ENCODE results near the gene MAGEB3. TPM values are rescaled to one million over a fixed set of nuclear protein-coding genes. Genes with fewer than 3 reads are reported as not detected.

MAGEB3 gene
- total and polyA plus RNA-seq, 4 donors: not detected

DNA sequence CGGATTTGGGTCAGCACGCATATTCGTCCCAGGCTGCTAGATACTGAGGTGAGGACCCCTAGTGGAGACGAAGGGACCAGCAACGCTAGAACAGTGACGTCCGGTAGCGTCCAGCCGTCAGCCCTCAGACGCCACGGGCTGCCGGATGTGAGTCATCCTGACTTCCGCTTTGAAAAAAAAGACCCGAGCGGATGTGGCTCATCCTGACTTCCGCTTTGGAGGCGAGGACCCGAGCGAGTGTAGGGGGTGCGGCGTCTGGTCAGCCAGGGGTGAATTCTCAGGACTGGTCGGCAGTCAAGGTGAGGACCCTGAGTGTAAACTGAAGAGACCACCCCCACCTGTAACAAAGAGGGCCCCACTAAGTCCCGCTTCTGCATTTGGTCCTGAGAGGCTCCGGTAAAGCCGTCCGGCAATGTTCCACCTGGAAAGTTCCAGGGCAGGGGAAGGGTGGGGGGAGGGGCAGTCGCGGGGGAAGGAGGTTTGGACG lies 15.1 kb upstream of the MAGEB3 start, which contains the start of gene MAGEB2:
Gene MAGEB2, plus strand, starts transcription at position 207 of the 487 bp plus-strand sequence. CDS start 3,018 bp downstream, outside the sequence.
- no peaks in the 10 kb centered on the region for H3K36me3 ChIP-seq (ENCODE audit: control insufficient read depth in 4 of 4, insufficient read depth in 3 of 4, low read depth in 1 of 4, low read length in 3 of 4)
- no peak within 1 kb of the TSS for H3K27ac ChIP-seq (ENCODE audit: low read depth in 1 of 2, low read length in 2 of 2)
- WGBS: 95% methylated on average over 29 of the region's 29 CpGs
- peaks cover 0 to 7% (median 0%) of the 10 kb centered on the region in 4 donors for H3K27me3 ChIP-seq (ENCODE audit: control insufficient read depth in 4 of 4, insufficient read depth in 4 of 4, low read length in 3 of 4)
- no peak within 1 kb of the TSS for H3K4me3 ChIP-seq (ENCODE audit: low read depth in 1 of 3, low read length in 3 of 3)
- H3K9me3 ChIP-seq (ENCODE audit: control insufficient read depth in 4 of 4, low read length in 3 of 4): no peaks in the 10 kb centered on the region
- no peak for DNase-seq (ENCODE audit: low spot score)
- no peak within 1 kb of the TSS for H3K9ac ChIP-seq (ENCODE audit: low read depth in 1 of 2, low read length in 2 of 2)
- H3K4me1 ChIP-seq (ENCODE audit: control insufficient read depth in 4 of 4, insufficient read depth in 4 of 4, low read length in 3 of 4): no peaks in the 10 kb centered on the region
- TF ChIP-seq HNF4G (IDR thresholded peaks at IDR 0.05) (no peak), GABPA (IDR thresholded peaks at IDR 0.05 in 1 of 2, conservative IDR thresholded peaks at IDR 0.05 in 1 of 2) (no peak), TAF1 (conservative IDR thresholded peaks at IDR 0.05) (no peak), SP1 (IDR thresholded peaks at IDR 0.05) (no peak), YY1 (IDR thresholded peaks at IDR 0.05) (no peak), JUND (IDR thresholded peaks at IDR 0.05) (no peak), HNF4A (conservative IDR thresholded peaks at IDR 0.05) (no peak), FOXA1 (IDR thresholded peaks at IDR 0.05) (no peak), EGR1 (IDR thresholded peaks at IDR 0.05; ENCODE audit: low read depth in 2 of 2) (no peak), FOXA2 (IDR thresholded peaks at IDR 0.05) (no peak), NR2F2 (IDR thresholded peaks at IDR 0.05) (no peak), RAD21 (IDR thresholded peaks at IDR 0.05) (no peak), RXRA (IDR thresholded peaks at IDR 0.05) (no peak)
- TF ChIP-seq, protein P1, sequence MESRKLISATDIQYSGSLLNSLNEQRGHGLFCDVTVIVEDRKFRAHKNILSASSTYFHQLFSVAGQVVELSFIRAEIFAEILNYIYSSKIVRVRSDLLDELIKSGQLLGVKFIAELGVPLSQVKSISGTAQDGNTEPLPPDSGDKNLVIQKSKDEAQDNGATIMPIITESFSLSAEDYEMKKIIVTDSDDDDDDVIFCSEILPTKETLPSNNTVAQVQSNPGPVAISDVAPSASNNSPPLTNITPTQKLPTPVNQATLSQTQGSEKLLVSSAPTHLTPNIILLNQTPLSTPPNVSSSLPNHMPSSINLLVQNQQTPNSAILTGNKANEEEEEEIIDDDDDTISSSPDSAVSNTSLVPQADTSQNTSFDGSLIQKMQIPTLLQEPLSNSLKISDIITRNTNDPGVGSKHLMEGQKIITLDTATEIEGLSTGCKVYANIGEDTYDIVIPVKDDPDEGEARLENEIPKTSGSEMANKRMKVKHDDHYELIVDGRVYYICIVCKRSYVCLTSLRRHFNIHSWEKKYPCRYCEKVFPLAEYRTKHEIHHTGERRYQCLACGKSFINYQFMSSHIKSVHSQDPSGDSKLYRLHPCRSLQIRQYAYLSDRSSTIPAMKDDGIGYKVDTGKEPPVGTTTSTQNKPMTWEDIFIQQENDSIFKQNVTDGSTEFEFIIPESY (IDR thresholded peaks at IDR 0.05): no peak
- TF ChIP-seq, protein P2, sequence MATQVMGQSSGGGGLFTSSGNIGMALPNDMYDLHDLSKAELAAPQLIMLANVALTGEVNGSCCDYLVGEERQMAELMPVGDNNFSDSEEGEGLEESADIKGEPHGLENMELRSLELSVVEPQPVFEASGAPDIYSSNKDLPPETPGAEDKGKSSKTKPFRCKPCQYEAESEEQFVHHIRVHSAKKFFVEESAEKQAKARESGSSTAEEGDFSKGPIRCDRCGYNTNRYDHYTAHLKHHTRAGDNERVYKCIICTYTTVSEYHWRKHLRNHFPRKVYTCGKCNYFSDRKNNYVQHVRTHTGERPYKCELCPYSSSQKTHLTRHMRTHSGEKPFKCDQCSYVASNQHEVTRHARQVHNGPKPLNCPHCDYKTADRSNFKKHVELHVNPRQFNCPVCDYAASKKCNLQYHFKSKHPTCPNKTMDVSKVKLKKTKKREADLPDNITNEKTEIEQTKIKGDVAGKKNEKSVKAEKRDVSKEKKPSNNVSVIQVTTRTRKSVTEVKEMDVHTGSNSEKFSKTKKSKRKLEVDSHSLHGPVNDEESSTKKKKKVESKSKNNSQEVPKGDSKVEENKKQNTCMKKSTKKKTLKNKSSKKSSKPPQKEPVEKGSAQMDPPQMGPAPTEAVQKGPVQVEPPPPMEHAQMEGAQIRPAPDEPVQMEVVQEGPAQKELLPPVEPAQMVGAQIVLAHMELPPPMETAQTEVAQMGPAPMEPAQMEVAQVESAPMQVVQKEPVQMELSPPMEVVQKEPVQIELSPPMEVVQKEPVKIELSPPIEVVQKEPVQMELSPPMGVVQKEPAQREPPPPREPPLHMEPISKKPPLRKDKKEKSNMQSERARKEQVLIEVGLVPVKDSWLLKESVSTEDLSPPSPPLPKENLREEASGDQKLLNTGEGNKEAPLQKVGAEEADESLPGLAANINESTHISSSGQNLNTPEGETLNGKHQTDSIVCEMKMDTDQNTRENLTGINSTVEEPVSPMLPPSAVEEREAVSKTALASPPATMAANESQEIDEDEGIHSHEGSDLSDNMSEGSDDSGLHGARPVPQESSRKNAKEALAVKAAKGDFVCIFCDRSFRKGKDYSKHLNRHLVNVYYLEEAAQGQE (IDR thresholded peaks at IDR 0.05): no peak
- TF ChIP-seq, protein P3, sequence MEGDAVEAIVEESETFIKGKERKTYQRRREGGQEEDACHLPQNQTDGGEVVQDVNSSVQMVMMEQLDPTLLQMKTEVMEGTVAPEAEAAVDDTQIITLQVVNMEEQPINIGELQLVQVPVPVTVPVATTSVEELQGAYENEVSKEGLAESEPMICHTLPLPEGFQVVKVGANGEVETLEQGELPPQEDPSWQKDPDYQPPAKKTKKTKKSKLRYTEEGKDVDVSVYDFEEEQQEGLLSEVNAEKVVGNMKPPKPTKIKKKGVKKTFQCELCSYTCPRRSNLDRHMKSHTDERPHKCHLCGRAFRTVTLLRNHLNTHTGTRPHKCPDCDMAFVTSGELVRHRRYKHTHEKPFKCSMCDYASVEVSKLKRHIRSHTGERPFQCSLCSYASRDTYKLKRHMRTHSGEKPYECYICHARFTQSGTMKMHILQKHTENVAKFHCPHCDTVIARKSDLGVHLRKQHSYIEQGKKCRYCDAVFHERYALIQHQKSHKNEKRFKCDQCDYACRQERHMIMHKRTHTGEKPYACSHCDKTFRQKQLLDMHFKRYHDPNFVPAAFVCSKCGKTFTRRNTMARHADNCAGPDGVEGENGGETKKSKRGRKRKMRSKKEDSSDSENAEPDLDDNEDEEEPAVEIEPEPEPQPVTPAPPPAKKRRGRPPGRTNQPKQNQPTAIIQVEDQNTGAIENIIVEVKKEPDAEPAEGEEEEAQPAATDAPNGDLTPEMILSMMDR (IDR thresholded peaks at IDR 0.05; ENCODE audit: low read depth, low read length, missing input control): no peak
- TF ChIP-seq, protein P4, sequence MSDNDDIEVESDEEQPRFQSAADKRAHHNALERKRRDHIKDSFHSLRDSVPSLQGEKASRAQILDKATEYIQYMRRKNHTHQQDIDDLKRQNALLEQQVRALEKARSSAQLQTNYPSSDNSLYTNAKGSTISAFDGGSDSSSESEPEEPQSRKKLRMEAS (IDR thresholded peaks at IDR 0.05): no peak
- TF ChIP-seq, protein P5, sequence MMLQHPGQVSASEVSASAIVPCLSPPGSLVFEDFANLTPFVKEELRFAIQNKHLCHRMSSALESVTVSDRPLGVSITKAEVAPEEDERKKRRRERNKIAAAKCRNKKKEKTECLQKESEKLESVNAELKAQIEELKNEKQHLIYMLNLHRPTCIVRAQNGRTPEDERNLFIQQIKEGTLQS (IDR thresholded peaks at IDR 0.05): no peak

Measured in liver (tissue), 9 donors.